ENCODE results near the gene BABAM2. TPM values are rescaled to one million over a fixed set of nuclear protein-coding genes. Genes with fewer than 3 reads are reported as not detected.
"Not testable (repeated sequence)": the region's sequence is repeated elsewhere in the genome, so short reads cannot be mapped to it uniquely, and the experiment has no call there.

BABAM2 gene
- total RNA-seq, 1 donor, result 42.0 TPM

- Histone ChIP-seq H3K4me2 (ENCODE audit: insufficient read depth, low read length) (no peak overlapping the region), H3K4me3 (ENCODE audit: insufficient read depth, low read length) (no peak overlapping the region), H3K36me3 (ENCODE audit: insufficient read depth, low read length) (no peaks in the 10 kb centered on the region), H2AFZ (ENCODE audit: low read length) (no peak overlapping the region), H3K27me3 (ENCODE audit: insufficient read depth, low read length) (no peaks in the 10 kb centered on the region), H3K79me2 (ENCODE audit: insufficient read depth, low read length) (no peaks in the 10 kb centered on the region), H3K9me3 (ENCODE audit: low read depth, low read length) (no peaks in the 10 kb centered on the region), H3K4me1 (ENCODE audit: insufficient read depth, low read length) (no peaks in the 10 kb centered on the region), H4K20me1 (ENCODE audit: insufficient read depth, low read length) (no peaks in the 10 kb centered on the region), H3K27ac (ENCODE audit: low read depth, low read length) (no peak overlapping the region)
- TF ChIP-seq CTCF (IDR thresholded peaks at IDR 0.05; ENCODE audit: extremely low read depth, low read depth, low read length), result no peak
- DNase-seq (ENCODE audit: insufficient read length, low spot score, missing footprints), result no peak
Measured at GRCh38 chr2:27875089-27875881, 15.2 kb upstream of the BABAM2 start.

GRCh38 chr2:27878825-27879224, 11.7 kb upstream of the BABAM2 start:
- Histone ChIP-seq H3K79me2 (ENCODE audit: insufficient read depth, low read length) (no peaks in the 10 kb centered on the region), H3K9me3 (ENCODE audit: low read depth, low read length) (no peaks in the 10 kb centered on the region), H3K27me3 (ENCODE audit: insufficient read depth, low read length) (no peaks in the 10 kb centered on the region), H3K4me2 (ENCODE audit: insufficient read depth, low read length) (no peak overlapping the region), H2AFZ (ENCODE audit: low read length) (no peak overlapping the region), H3K4me1 (ENCODE audit: insufficient read depth, low read length) (no peaks in the 10 kb centered on the region), H3K4me3 (ENCODE audit: insufficient read depth, low read length) (no peak overlapping the region), H4K20me1 (ENCODE audit: insufficient read depth, low read length) (no peaks in the 10 kb centered on the region), H3K27ac (ENCODE audit: low read depth, low read length) (no peak overlapping the region), H3K36me3 (ENCODE audit: insufficient read depth, low read length) (no peaks in the 10 kb centered on the region)
- no peak for DNase-seq (ENCODE audit: insufficient read length, low spot score, missing footprints)
- no peak for TF ChIP-seq CTCF (IDR thresholded peaks at IDR 0.05; ENCODE audit: extremely low read depth, low read depth, low read length)

GRCh38 chr2:27881815-27882583, 8.5 kb upstream of the BABAM2 start:
- not testable (repeated sequence) for H3K4me2 ChIP-seq (ENCODE audit: insufficient read depth, low read length); H3K36me3 ChIP-seq (ENCODE audit: insufficient read depth, low read length); H2AFZ ChIP-seq (ENCODE audit: low read length); H3K27ac ChIP-seq (ENCODE audit: low read depth, low read length); H3K4me3 ChIP-seq (ENCODE audit: insufficient read depth, low read length); H3K27me3 ChIP-seq (ENCODE audit: insufficient read depth, low read length); DNase-seq (ENCODE audit: insufficient read length, low spot score, missing footprints); H3K79me2 ChIP-seq (ENCODE audit: insufficient read depth, low read length); H3K9me3 ChIP-seq (ENCODE audit: low read depth, low read length); H4K20me1 ChIP-seq (ENCODE audit: insufficient read depth, low read length)
- H3K4me1 ChIP-seq (ENCODE audit: insufficient read depth, low read length), result peaks cover 14% of the 10 kb centered on the region

GRCh38 chr2:27882584-27882922, 8.0 kb upstream of the BABAM2 start:
- H3K4me2 ChIP-seq (ENCODE audit: insufficient read depth, low read length), result not testable (repeated sequence)

GRCh38 chr2:27884601-27885000, 5.9 kb upstream of the BABAM2 start:
- peak overlapping the region; percentile 70 for H3K27ac ChIP-seq (ENCODE audit: low read depth, low read length)
- H3K4me2 ChIP-seq (ENCODE audit: insufficient read depth, low read length), result no peak overlapping the region
- no peaks in the 10 kb centered on the region for H3K36me3 ChIP-seq (ENCODE audit: insufficient read depth, low read length)

More at GRCh38 chr2:27882584-27882922, 8.0 kb upstream of the BABAM2 start:
- not testable (repeated sequence) for H2AFZ ChIP-seq (ENCODE audit: low read length); H3K79me2 ChIP-seq (ENCODE audit: insufficient read depth, low read length); H3K27me3 ChIP-seq (ENCODE audit: insufficient read depth, low read length); H3K36me3 ChIP-seq (ENCODE audit: insufficient read depth, low read length); H3K9me3 ChIP-seq (ENCODE audit: low read depth, low read length); DNase-seq (ENCODE audit: insufficient read length, low spot score, missing footprints); H3K4me3 ChIP-seq (ENCODE audit: insufficient read depth, low read length); H3K27ac ChIP-seq (ENCODE audit: low read depth, low read length); H4K20me1 ChIP-seq (ENCODE audit: insufficient read depth, low read length)
- peaks cover 14% of the 10 kb centered on the region for H3K4me1 ChIP-seq (ENCODE audit: insufficient read depth, low read length)

More at GRCh38 chr2:27884601-27885000, 5.9 kb upstream of the BABAM2 start:
- Histone ChIP-seq H3K27me3 (ENCODE audit: insufficient read depth, low read length) (no peaks in the 10 kb centered on the region), H3K79me2 (ENCODE audit: insufficient read depth, low read length) (peaks cover 2% of the 10 kb centered on the region), H4K20me1 (ENCODE audit: insufficient read depth, low read length) (no peaks in the 10 kb centered on the region), H3K4me3 (ENCODE audit: insufficient read depth, low read length) (no peak overlapping the region), H2AFZ (ENCODE audit: low read length) (no peak overlapping the region), H3K9me3 (ENCODE audit: low read depth, low read length) (no peaks in the 10 kb centered on the region), H3K4me1 (ENCODE audit: insufficient read depth, low read length) (peaks cover 28% of the 10 kb centered on the region)
- DNase-seq (ENCODE audit: insufficient read length, low spot score, missing footprints), result no peak
- TF ChIP-seq CTCF (IDR thresholded peaks at IDR 0.05; ENCODE audit: extremely low read depth, low read depth, low read length), result no peak

Measured in osteoblast (primary cell).